Subcutaneous adipose tissue (tissue), 4 donors: ENCODE results near the gene ATG7. TPM values are rescaled to one million over a fixed set of nuclear protein-coding genes. Genes with fewer than 3 reads are reported as not detected.

Source experiments
- total RNA-seq, 4 donors: library from RNA; depleted of rRNA; stranded (reverse); fragments of >200 nt; gene quantifications; one replicate each; pipeline ENCODE4 v1.1.0, GENCODE V29; 2016
- TF ChIP-seq, protein P1 (sequence below): fragments of 450-650 bp; IDR thresholded peaks from one replicate; pipeline ENCODE4 v1.5.1; 2016; ENCODE audit warnings: low read depth, mild to moderate bottlenecking, control low read depth, antibody characterized with exemption, moderate library complexity

The ATG7 gene
- total RNA-seq, 4 donors from 2014 or later = 55.0 to 130 (median 87.5) TPM

DNA sequence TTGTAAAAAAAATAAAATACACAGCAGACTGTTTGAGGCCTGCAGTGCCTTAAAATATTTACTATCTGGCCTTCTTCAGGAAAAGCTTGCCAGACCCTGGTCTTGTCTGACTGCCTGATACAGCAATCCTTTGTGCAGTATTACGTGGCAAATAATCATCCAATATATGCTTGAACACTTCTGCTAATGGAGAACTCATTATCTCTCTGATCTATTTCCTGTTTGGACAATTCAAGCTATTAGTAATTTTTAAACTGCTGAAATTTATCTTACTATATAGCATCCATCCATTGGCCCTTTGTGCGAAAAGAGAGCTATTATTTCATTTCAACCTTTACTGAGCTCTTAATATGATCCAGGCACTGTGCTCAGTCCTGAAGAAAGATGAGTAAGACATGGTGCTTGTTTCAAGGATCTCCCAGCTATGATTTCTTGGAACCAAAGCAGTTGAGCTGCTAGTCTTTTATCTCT is 15.9 kb downstream of the ATG7 start:
- TF ChIP-seq, protein P1, sequence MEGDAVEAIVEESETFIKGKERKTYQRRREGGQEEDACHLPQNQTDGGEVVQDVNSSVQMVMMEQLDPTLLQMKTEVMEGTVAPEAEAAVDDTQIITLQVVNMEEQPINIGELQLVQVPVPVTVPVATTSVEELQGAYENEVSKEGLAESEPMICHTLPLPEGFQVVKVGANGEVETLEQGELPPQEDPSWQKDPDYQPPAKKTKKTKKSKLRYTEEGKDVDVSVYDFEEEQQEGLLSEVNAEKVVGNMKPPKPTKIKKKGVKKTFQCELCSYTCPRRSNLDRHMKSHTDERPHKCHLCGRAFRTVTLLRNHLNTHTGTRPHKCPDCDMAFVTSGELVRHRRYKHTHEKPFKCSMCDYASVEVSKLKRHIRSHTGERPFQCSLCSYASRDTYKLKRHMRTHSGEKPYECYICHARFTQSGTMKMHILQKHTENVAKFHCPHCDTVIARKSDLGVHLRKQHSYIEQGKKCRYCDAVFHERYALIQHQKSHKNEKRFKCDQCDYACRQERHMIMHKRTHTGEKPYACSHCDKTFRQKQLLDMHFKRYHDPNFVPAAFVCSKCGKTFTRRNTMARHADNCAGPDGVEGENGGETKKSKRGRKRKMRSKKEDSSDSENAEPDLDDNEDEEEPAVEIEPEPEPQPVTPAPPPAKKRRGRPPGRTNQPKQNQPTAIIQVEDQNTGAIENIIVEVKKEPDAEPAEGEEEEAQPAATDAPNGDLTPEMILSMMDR = no peak

DNA sequence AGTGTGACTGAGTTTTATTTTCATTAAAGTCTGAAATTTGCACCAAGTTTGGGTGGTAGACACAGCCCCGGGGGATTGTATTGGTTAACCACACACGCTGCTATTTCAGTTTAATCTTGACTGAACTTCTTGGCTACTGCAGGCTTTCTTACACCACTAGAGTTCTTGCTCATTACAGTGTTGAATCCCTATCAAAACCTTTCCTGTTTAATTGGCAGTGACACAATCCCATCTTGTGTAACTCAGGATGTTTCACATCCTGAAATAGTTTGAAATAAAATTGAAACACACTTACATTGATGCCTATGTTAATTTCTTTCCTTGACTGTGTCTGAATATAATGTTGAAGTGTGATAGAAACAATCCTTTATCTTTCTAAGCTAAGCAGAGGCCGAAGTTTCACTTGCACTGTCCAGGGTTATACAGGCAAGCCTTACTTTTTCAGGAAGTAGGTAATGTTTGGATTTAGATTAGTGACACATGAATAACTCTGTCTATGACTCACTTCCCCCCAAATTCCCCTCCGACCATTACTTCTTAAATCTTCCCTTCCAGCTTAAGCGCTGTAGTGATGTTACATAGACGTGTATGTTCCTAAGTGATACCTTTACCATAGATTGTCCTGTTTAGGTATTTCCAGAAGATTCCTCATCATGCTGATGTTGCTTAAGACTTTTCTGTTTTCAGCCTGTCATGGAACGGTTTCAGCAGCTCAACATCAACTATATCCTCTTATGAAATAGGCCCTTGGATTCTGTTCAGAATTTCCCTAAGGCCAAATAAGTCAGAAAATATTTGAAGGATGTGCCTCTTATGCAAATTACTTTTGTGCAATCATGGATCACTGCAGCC is 16.8 kb downstream of the ATG7 start:
- TF ChIP-seq, protein P1 = no peak

DNA sequence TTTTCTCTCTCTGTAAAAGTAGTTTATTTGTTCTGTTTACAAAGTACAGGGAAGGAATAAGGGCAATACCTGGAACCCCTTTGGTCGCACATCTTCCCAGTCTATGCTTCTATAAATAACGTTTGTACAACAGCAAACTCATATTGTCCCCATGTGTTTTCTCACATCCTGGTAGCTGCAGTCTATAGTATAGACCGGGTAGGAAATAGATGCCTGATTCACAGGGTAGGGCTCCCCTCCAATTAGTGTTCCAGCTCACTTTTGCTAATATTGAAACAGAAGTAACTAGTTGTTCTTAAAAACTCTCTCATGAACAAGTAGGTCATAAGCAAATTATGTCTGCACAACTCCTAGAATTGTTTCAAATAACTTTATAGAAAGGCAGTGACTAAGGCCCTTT is 17.7 kb downstream of the ATG7 start:
- TF ChIP-seq, protein P1 = no peak

DNA sequence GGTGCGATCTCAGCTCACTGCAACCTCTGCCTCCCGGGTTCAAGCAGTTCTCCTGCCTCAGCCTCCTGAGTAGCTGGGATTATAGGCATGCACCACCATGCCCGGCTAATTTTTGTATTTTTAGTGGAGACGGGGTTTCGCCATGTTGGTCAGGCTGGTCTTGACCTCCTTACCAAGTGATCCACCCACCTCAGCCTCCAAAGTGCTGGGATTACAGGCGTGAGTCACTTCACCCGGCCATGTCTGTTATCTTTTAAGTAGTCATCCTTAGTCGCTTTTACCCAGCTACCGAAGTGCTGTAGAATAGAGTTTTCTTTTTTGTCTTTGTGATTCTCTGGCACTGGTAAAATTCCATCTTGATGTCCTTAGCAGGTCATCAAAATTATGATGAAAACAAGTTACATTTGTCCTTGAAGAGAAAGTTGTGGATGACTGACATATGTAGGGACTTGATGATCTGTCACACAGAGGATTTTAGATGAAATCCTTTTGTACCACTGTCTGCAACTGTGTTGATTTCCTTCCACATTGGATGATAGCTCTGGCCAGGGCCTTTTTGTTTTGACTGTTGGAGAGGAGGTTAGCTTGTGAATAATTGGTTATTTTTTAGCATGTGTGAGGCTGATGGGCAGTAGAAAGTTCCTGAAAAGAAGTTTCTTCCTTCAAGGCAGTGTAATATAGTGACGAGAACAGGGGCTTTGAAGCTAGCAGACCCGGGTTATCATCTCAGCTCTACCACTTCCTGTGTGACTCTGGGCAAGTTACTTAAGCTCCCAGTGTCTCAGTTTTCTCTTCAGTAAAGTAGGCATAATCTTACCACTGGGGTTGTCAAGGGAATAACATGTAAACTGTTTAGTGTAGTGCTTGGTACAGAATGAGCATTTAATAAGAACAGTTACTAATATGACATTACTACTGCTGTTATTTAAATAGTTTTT is 18.8 kb downstream of the ATG7 start:
- TF ChIP-seq, protein P1 = no peak

DNA sequence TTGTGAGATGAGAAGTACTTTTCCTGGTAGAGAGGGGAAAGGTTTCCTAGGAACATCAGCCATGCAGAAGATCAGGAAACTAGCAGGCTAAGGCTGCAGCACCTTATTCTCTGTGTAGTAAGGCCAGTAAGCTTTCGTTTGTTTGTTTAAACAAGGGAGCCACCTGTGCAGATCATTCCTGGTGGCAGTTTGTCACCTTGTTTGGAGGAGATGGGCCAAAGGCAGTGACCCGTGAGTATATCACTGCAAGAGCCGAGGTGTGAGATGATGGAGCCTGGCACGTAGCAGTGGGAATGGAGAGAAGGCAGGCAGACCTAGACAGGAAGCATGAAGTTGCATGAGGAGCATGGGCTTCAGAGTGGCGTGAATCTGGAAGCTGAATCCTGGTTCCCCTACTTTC is 19.6 kb downstream of the ATG7 start:
- TF ChIP-seq, protein P1 = no peak

DNA sequence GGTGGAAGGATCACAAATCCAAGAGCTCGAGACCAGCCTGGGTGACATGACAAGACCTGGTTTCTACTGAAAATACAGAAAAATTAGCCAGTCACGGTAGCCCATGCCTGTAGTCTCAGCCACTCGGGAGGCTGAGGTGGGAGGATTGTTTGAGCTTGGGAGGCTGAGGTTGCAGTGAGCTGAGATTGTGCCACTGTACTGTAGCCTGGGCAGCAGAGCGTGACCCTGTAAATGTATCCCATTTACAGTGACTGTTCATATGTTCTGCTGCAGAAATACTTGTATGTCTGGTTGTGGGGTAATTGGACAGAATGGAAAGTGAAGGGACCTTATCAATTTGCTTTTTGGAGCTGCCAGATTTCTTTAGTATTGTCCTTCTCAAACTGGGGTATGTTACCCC is 24.9 kb downstream of the ATG7 start:
- TF ChIP-seq, protein P1 = no peak

DNA sequence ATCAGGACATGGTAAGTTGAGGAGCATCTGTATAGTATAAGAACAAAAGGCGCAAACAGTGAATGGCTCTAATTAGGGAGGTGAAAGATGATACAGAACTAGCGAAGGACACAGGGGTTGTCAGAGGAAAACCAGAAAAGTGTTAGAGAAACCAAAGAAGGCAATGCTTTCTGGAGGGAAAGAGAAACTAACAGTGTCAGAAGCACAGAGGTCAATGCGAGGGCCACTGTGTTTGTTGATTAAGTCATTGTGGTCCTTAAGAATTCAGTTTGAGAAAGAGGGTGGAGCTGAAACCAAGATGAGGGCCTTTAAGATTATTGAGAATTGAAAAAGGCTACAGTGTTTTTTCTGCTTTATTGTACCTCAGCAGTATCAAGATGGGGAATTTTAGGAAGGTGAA is 28.8 kb downstream of the ATG7 start:
- TF ChIP-seq, protein P1 = no peak
